H1 (cell line): ENCODE results near the gene CERT1. TPM values are rescaled to one million over a fixed set of nuclear protein-coding genes. Genes with fewer than 3 reads are reported as not detected.

Experiments
- CTCF ChIA-PET: fragments of 300-600 bp; sonication (Branson Sonifier 250); formaldehyde crosslinking; loops from one replicate; lab custom pipeline; 2021; ENCODE audit not compliant: partially characterized antibody; lab: Charles Lee
- POLR2A ChIA-PET: fragments of 300-600 bp; sonication (Branson Sonifier 250); formaldehyde crosslinking; loops from one replicate; lab custom pipeline; 2021; ENCODE audit warnings: inconsistent platforms; ENCODE audit not compliant: partially characterized antibody; lab: Charles Lee
- DNase-seq, 2 experiments: peaks; one replicate each; pipeline versions ENCODE4 v3.0.0 to v3.0.0-alpha.2; 2010 to 2022; ENCODE audit warnings: low spot score in 2 of 2, low read depth in 1 of 2, mixed read lengths in 1 of 2
- FAIRE-seq: peaks from 2 replicates; lab custom pipeline; 2011; peaks lifted over from hg19 to GRCh38; lab: Jason Lieb, UNC
- H2AFZ ChIP-seq: 2 replicates; pipeline ENCODE4 v1.8.1; 2012; ENCODE audit warnings: low read length, inconsistent platforms
- H2AK5ac ChIP-seq: 2 replicates; pipeline ENCODE4 v1.6.1; 2013; ENCODE audit warnings: low read depth, low read length
- H2BK120ac ChIP-seq: replicated peaks from 2 replicates; pipeline ENCODE3; 2013; ENCODE audit warnings: low read depth, low read length, inconsistent platforms
- H2BK12ac ChIP-seq: 2 replicates; pipeline ENCODE4 v1.6.1; 2013; ENCODE audit warnings: low read depth, low read length
- H2BK15ac ChIP-seq: 2 replicates; pipeline ENCODE4 v1.6.1; 2013; ENCODE audit warnings: low read length
- H2BK20ac ChIP-seq: 2 replicates; pipeline ENCODE4 v1.6.1; 2013; ENCODE audit warnings: low read length
- H2BK5ac ChIP-seq: 2 replicates; pipeline ENCODE4 v1.6.1; 2013; ENCODE audit warnings: low read depth, low read length
- H3K14ac ChIP-seq: 2 replicates; pipeline ENCODE4 v1.6.1; 2013; ENCODE audit warnings: inconsistent platforms; ENCODE audit not compliant: insufficient read length
- H3K18ac ChIP-seq: 2 replicates; pipeline ENCODE4 v1.6.1; 2013; ENCODE audit warnings: low read length; ENCODE audit errors: extremely low read depth
- H3K23ac ChIP-seq: 2 replicates; pipeline ENCODE4 v1.6.1; 2013; ENCODE audit warnings: inconsistent platforms; ENCODE audit not compliant: insufficient read length
- H3K23me2 ChIP-seq: 2 replicates; pipeline ENCODE4 v1.6.1; 2013; ENCODE audit warnings: low read depth, low read length
- H3K27ac ChIP-seq: 2 replicates; pipeline ENCODE4 v1.6.1; 2011; ENCODE audit warnings: low read depth, low read length, inconsistent platforms
- H3K27me3 ChIP-seq, 4 experiments: replicated peaks in 1 of 4; 1 replicate in 1 of 4; 2 replicates in 3 of 4; pipeline versions ENCODE4 v1.6.1 to v1.8.1; 2011 to 2013; ENCODE audit warnings: low read length in 3 of 4, mild to moderate bottlenecking in 3 of 4, inconsistent platforms in 2 of 4, mixed read lengths in 2 of 4, moderate library complexity in 1 of 4; ENCODE audit not compliant: control insufficient read depth in 3 of 4, insufficient read depth in 3 of 4; ENCODE audit errors: extremely low read depth in 1 of 4
- H3K36me3 ChIP-seq, 4 experiments: 2 replicates each; pipeline versions ENCODE4 v1.6.1 to v1.8.1; 2011 to 2013; ENCODE audit warnings: mild to moderate bottlenecking in 4 of 4, low read length in 3 of 4, moderate library complexity in 2 of 4, control low read depth in 1 of 4, inconsistent platforms in 1 of 4; ENCODE audit not compliant: insufficient read depth in 4 of 4, control insufficient read depth in 2 of 4
- H3K4ac ChIP-seq: replicated peaks from 2 replicates; pipeline ENCODE3; 2013; ENCODE audit warnings: low read length, low read depth, mixed read lengths, inconsistent platforms; ENCODE audit not compliant: insufficient read length
- H3K4me1 ChIP-seq, 4 experiments: replicated peaks in 1 of 4; 1 replicate in 1 of 4; 2 replicates in 3 of 4; pipeline versions ENCODE4 v1.6.1 to v1.8.1; 2011 to 2013; ENCODE audit warnings: low read length in 3 of 4, inconsistent platforms in 2 of 4, mixed read lengths in 1 of 4; ENCODE audit not compliant: insufficient read depth in 4 of 4, control insufficient read depth in 3 of 4
- H3K4me2 ChIP-seq, 2 experiments: 2 replicates each; pipeline versions ENCODE4 v1.6.1 to v1.8.1; 2011 to 2013; ENCODE audit warnings: low read depth in 2 of 2, low read length in 2 of 2, control low read depth in 1 of 2, inconsistent platforms in 1 of 2, mild to moderate bottlenecking in 1 of 2; ENCODE audit not compliant: insufficient read depth in 1 of 2
- H3K4me3 ChIP-seq, 4 experiments: fragments of 200-600, 300-600 bp in 1 of 4; sonication (generic), shearing (Covaris generic), sonication (Bioruptor Twin) in 1 of 4; 2 replicates each; pipeline versions ENCODE4 v1.5.1 to v1.8.1; 2011 to 2016; ENCODE audit warnings: low read length in 4 of 4, low read depth in 3 of 4, control low read depth in 2 of 4, inconsistent platforms in 2 of 4, mild to moderate bottlenecking in 2 of 4, mixed read lengths in 1 of 4, moderate library complexity in 1 of 4; ENCODE audit not compliant: insufficient read depth in 2 of 4; ENCODE audit errors: extremely low read depth in 1 of 4
- H3K56ac ChIP-seq: replicated peaks from 2 replicates; pipeline ENCODE3; 2013; ENCODE audit warnings: low read depth, mild to moderate bottlenecking, mixed read lengths, low read length, inconsistent platforms; ENCODE audit not compliant: insufficient read length
- H3K79me1 ChIP-seq: 2 replicates; pipeline ENCODE4 v1.6.1; 2013; ENCODE audit warnings: low read depth, low read length, control low read depth
- H3K79me2 ChIP-seq, 2 experiments: 2 replicates each; pipeline versions ENCODE4 v1.6.1 to v1.8.1; 2012 to 2013; ENCODE audit warnings: low read length in 2 of 2, mild to moderate bottlenecking in 2 of 2, inconsistent platforms in 1 of 2; ENCODE audit not compliant: insufficient read depth in 2 of 2, control insufficient read depth in 1 of 2
- H3K9ac ChIP-seq, 4 experiments: replicated peaks in 1 of 4; 1 replicate in 1 of 4; 2 replicates in 3 of 4; pipeline versions ENCODE4 v1.6.1 to v1.8.1; 2011 to 2013; ENCODE audit warnings: low read depth in 3 of 4, low read length in 3 of 4, control low read depth in 2 of 4, mild to moderate bottlenecking in 2 of 4, moderate library complexity in 2 of 4, inconsistent platforms in 1 of 4; ENCODE audit errors: extremely low read depth in 1 of 4
- H3K9me3 ChIP-seq, 2 experiments: 2 replicates each; pipeline versions ENCODE4 v1.6.1 to v1.8.1; 2012 to 2013; ENCODE audit warnings: mild to moderate bottlenecking in 2 of 2, moderate library complexity in 2 of 2, control low read depth in 1 of 2, inconsistent platforms in 1 of 2, low read depth in 1 of 2, low read length in 1 of 2, mixed read lengths in 1 of 2; ENCODE audit not compliant: insufficient read depth in 2 of 2
- H4K20me1 ChIP-seq, 2 experiments: replicated peaks in 1 of 2; 2 replicates each; pipeline versions ENCODE3 to v1.8.1; 2011 to 2013; ENCODE audit warnings: inconsistent platforms in 2 of 2, low read length in 2 of 2, mild to moderate bottlenecking in 1 of 2; ENCODE audit not compliant: insufficient read depth in 2 of 2, control insufficient read depth in 1 of 2
- H4K5ac ChIP-seq: 2 replicates; pipeline ENCODE4 v1.6.1; 2013; ENCODE audit warnings: low read length, low read depth, mixed read lengths, inconsistent platforms; ENCODE audit not compliant: insufficient read length
- H4K8ac ChIP-seq: 2 replicates; pipeline ENCODE4 v1.8.0; 2013; ENCODE audit warnings: mild to moderate bottlenecking, moderate library complexity, low read length, inconsistent platforms; ENCODE audit not compliant: insufficient read depth; ENCODE audit errors: extremely low read depth
- H4K91ac ChIP-seq: replicated peaks from 2 replicates; pipeline ENCODE3; 2013; ENCODE audit warnings: low read length, mixed read lengths, inconsistent platforms; ENCODE audit not compliant: insufficient read length
- WGBS, 2 experiments: shearing (Covaris generic) in 1 of 2; methylation state at CpG; one replicate each; pipeline versions ENCODE4 v1.1.6 to v1.1.7; 2013 to 2015; ENCODE audit warnings: low lambda C conversion rate in 2 of 2, mixed read lengths in 2 of 2, inconsistent platforms in 1 of 2, low coverage in 1 of 2, missing lambda C conversion rate in 1 of 2; ENCODE audit not compliant: insufficient replicate concordance in 2 of 2, insufficient coverage in 1 of 2, insufficient read length in 1 of 2; ENCODE audit errors: extremely low coverage in 1 of 2, missing lambda C conversion rate in 1 of 2; 5-methylcytosine and 5-hydroxymethylcytosine counted together
- polyA plus RNA-seq, 7 experiments: library from polyadenylated mRNA; depleted of rRNA in 3 of 7; stranded (reverse) in 5 of 7; unstranded in 2 of 7; fragments of >200 nt in 5 of 7; fragments of 200-250 nt in 2 of 7; gene quantifications; 1 replicate in 5 of 7; 2 replicates in 1 of 7; 4 replicates in 1 of 7; pipeline versions ENCODE4 v1.2.1 to v1.2.3, GENCODE V29; 2011 to 2013; ENCODE audit warnings: missing spikeins in 2 of 7, mixed read lengths in 2 of 7
- total RNA-seq: library from RNA; stranded (reverse); fragmentation: NEBNext Ultra II Directional; extraction: Animal tissue kit (Norgen Biotek cat#: 25700); gene quantifications from 2 replicates; pipeline ENCODE4 v1.2.1, GENCODE V29; 2021

The CERT1 gene
- total and polyA plus RNA-seq, 2 of the 8 experiments (the other 6 are each of a cell fraction or from before 2014, with no cell fraction given), result 7.8 to 55.3 TPM

DNA sequence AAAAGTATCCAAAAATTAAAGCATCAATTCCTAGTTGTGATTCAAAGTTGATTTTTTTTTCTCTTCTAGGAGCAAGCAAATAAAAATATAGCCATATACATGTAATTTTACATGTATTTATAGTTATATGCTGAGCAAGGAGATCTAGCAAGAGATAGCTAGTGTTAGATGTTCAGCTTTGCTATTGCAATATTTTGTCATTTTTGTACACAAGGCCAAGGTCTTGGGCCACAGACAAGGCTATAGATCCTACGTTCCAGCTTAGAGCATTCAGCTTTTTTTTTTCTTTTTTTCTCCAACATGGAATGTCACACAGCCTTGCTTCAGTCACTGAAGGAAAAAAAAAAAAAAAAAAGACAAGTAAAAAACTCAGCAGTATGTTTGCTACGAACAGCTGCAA, 137.6 kb downstream of the CERT1 start:
- no peaks in the 10 kb centered on the region for H4K20me1 ChIP-seq
- H2BK12ac ChIP-seq, result no peak overlapping the region
- FAIRE-seq, result no peak

More for the DNA sequence above, 137.6 kb downstream of the CERT1 start:
- Histone ChIP-seq H2BK120ac (no peak overlapping the region), H2BK5ac (no peak overlapping the region), H3K18ac (no peak overlapping the region), H3K4me2 (no peak overlapping the region), H3K9me3 (no peaks in the 10 kb centered on the region), H3K36me3 (peaks cover 1 to 3% (median 2%) of the 10 kb centered on the region in 4 experiments; a peak in 5 of 8 replicates), H4K5ac (no peak overlapping the region), H3K27me3 (no peaks in the 10 kb centered on the region), H3K9ac (no peak overlapping the region), H4K91ac (no peak overlapping the region), H3K23me2 (no peaks in the 10 kb centered on the region), H3K4me3 (no peak overlapping the region), H3K79me2 (no peaks in the 10 kb centered on the region), H2AFZ (no peak overlapping the region), H3K56ac (no peak overlapping the region), H2BK20ac (no peak overlapping the region), H3K4me1 (peaks cover 0 to 3% (median 1%) of the 10 kb centered on the region in 4 experiments; a peak in 2 of 7 replicates), H3K79me1 (no peaks in the 10 kb centered on the region), H3K4ac (no peak overlapping the region), H3K14ac (no peak overlapping the region), H3K27ac (no peak overlapping the region), H2AK5ac (no peak overlapping the region), H2BK15ac (no peak overlapping the region), H3K23ac (no peak overlapping the region), H4K8ac (no peak overlapping the region)
- CTCF ChIA-PET, result interaction anchor here (0.9 to 1.3 kb wide), 3 partner anchors 9 to 308 kb away, joined by 3 to 5 read pairs (median 3); no protein-coding TSS in a partner anchor
- 92% methylated on average over 1 of the region's 2 CpGs; no CpG with 5 or more reads in 1 of the 2 experiments for WGBS, 2 experiments
- no peak for DNase-seq
- POLR2A ChIA-PET, result no interaction called here
